HEK293T (cell line): Measurements from ENCODE around the gene MASP1.

Experiments
- BHLHE40 ChIP-seq: fragments of 450-650 bp; IDR thresholded peaks from 2 replicates; pipeline ENCODE4 v1.6.1; 2016; ENCODE audit warnings: mild to moderate bottlenecking, moderate library complexity, borderline replicate concordance
- SP1 ChIP-seq: fragments of 450-650 bp; IDR thresholded peaks from 2 replicates; pipeline ENCODE4 v1.6.1; 2017
- ZNF384 ChIP-seq: fragments of 450-650 bp; IDR thresholded peaks from 2 replicates; pipeline ENCODE4 v1.6.1; 2016

- TF ChIP-seq ZNF384 (no peak), BHLHE40 (no peak), SP1 (no peak)
Measured at GRCh38 chr3:187314176-187314575, 22.6 kb upstream of the MASP1 start.
